ENCODE results near the gene OSBPL7.

- TF ChIP-seq EZH2 (IDR thresholded peaks at IDR 0.05; ENCODE audit: low read length), result no peak
- TF ChIP-seq CTCF (optimal IDR thresholded peaks at IDR 0.05 in 1 of 3, IDR thresholded peaks at IDR 0.05 in 1 of 3, conservative IDR thresholded peaks at IDR 0.05 in 1 of 3; ENCODE audit: extremely low read depth in 1 of 3, insufficient read depth in 2 of 3, low read length in 3 of 3), result no peak
Observed at GRCh38 chr17:47812146-47812920, 9.3 kb downstream of the OSBPL7 start.

Measured in keratinocyte (primary cell).